DMS79 treated with DMSO at 0.1 percent for 48 hours (cell line): ENCODE measurements around the gene SIRT6.
"Not testable (repeated sequence)": the region's sequence is repeated elsewhere in the genome, so short reads cannot be mapped to it uniquely, and the experiment has no call there.

Experiments used
- DNase-seq: peaks from one replicate; lab custom pipeline; 2025; lab: John Stamatoyannopoulos, UW

SIRT6 gene

GRCh38 chr19:4182084-4182810 lies at the start of gene SIRT6, which contains the start of gene ANKRD24:
Gene SIRT6, minus strand, starts transcription at chr19:4182563. Its CDS starts 24 bp downstream, at chr19:4182539.
Gene ANKRD24, plus strand, starts transcription at chr19:4182689. Its CDS starts 3,737 bp downstream, at chr19:4186426.
- DNase-seq = peak; percentile 86

- not testable (repeated sequence) for DNase-seq
Observed at GRCh38 chr19:4232139-4232538, 49.8 kb upstream of the SIRT6 start.

GRCh38 chr19:4231521-4231920 lies 49.2 kb upstream of the SIRT6 start:
- not testable (repeated sequence) for DNase-seq

- DNase-seq = not testable (repeated sequence)
Observed at GRCh38 chr19:4230237-4230636, 47.9 kb upstream of the SIRT6 start.

- no peak for DNase-seq
Observed at GRCh38 chr19:4229179-4229931, 47.0 kb upstream of the SIRT6 start, which contains the start of gene EBI3. Gene EBI3, plus strand, starts transcription at chr19:4229523. Its CDS starts 28 bp downstream, at chr19:4229551.

- DNase-seq = no peak
Observed at GRCh38 chr19:4228765-4229178, 46.4 kb upstream of the SIRT6 start.

GRCh38 chr19:4227771-4228170 lies 45.4 kb upstream of the SIRT6 start:
- no peak for DNase-seq

- no peak for DNase-seq
Observed at GRCh38 chr19:4225885-4226284, 43.5 kb upstream of the SIRT6 start.

- no peak for DNase-seq
Observed at GRCh38 chr19:4224470-4224869, 42.1 kb upstream of the SIRT6 start.

- no peak for DNase-seq
Observed at GRCh38 chr19:4220188-4220587, 37.8 kb upstream of the SIRT6 start.

GRCh38 chr19:4218523-4218922 lies 36.2 kb upstream of the SIRT6 start:
- DNase-seq = not testable (repeated sequence)

- DNase-seq = no peak
Observed at GRCh38 chr19:4217429-4218264, 35.3 kb upstream of the SIRT6 start.

- no peak for DNase-seq
Observed at GRCh38 chr19:4216846-4217245, 34.5 kb upstream of the SIRT6 start.

GRCh38 chr19:4215807-4216206 lies 33.4 kb upstream of the SIRT6 start:
- DNase-seq = no peak

- no peak for DNase-seq
Observed at GRCh38 chr19:4213116-4213515, 30.8 kb upstream of the SIRT6 start.

- DNase-seq = no peak
Observed at GRCh38 chr19:4210166-4210731, 27.9 kb upstream of the SIRT6 start.

GRCh38 chr19:4208385-4209094 lies 26.2 kb upstream of the SIRT6 start:
- DNase-seq = no peak

- DNase-seq = no peak
Observed at GRCh38 chr19:4206818-4207484, 24.6 kb upstream of the SIRT6 start.

GRCh38 chr19:4201798-4202197 lies 19.4 kb upstream of the SIRT6 start:
- DNase-seq = no peak

GRCh38 chr19:4200940-4201542 lies 18.7 kb upstream of the SIRT6 start:
- no peak for DNase-seq
